Measurements from ENCODE around the gene MTG1.
"Not testable (repeated sequence)": the region's sequence is repeated elsewhere in the genome, so short reads cannot be mapped to it uniquely, and the experiment has no call there.

The MTG1 gene

DNA sequence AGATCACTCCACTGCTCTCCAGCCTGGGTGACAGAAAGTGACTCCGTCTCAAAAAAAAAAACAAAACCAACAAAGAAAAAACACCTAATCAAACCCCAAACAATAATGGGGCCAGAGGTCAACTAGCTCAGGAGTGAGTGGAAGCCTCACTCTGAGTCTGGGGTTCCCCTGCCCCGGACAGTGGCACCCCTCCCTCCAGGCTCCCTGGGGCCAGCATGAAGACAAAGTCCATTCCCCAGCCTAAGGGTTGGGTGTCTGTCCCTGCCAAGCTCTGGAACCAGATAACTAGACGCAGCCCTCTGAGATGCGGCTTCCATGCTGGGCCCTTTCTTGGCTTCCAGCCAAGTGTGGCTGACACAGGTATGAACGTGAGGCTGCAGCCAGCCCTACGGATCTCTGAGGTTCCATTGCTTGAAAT lies 34.4 kb upstream of the MTG1 start:
- no peak for DNase-seq (ENCODE audit: low read depth)

DNA sequence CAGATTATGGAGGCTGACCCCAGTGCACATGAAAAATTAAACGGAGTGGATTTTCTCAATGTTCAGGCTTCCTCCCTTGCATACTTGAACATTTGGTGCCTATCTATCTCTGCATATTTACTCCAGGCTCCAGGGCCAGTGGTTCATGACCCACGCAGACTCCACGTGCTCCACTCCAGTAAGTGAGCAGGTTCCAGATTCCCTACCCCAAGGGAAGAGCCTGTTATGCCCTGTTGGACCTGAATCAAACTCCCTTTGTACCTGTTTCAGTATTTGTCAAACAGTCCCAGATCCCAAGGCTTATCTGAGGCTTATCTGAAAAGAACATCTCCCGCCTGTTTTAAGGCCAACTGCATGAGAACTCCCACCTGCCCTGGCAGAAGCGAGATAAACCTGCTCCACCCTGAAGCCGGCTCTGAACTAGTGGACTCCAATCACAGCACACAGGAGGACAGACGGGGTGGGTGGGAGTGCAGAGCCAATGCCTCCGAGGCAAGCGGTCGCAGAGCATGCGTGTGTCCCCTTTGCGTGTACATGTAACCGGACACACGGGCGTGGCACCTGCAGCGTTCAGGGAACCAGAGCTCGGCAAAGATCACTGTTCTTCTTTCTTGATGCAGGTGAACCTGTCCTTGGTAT lies 33.9 kb upstream of the MTG1 start:
- DNase-seq (ENCODE audit: low read depth), result no peak

DNA sequence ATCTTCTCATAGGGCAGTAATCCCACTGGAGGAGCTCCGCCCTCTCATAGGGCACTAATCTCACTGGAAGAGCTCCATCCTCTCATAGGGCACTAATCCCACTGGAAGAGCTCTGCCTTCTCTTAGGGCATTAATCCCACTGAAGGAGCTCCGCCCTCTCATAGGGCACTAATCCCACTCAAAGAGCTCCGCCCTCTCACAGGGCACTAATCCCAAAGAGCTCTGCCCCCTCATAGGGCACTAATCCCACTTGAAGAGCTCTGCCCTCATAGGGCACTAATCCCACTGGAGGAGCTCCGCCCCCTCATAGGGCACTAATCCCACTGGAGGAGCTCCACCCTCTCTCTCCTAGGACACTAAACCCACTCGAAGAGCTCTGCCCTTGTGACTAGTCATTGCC lies 32.7 kb upstream of the MTG1 start:
- no peak for DNase-seq (ENCODE audit: low read depth)

DNA sequence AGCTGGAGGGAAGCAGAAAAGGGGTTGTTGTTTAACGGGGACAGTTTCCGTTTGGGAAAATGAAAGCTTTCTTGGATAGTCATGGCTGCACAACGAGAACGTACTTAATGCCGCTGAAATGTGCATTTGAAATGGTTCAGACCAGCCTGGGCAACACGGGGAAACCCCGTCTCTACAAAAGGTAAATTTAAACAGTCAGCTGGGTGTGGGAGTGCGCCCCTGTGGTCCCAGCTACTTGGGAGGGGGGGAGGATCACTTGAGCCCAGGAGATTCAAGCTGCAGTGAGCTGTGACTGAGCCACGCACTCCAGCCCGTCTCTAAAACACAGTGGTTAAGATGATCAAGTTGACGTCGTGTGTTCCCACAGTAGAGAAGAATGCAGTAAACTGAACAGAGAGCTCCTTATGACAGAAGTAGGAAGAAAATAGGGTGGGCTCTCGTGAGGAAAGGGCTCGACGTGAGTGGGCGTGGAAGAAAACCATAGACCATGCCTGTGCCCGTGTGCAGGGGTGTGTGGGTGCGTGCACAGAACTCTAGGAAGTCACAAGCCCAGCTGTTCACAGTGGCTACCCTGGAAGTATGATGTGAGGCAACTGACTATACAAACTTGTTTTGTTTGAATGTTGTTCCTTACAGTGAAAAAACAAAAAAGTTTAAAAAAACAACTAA lies 32.0 kb upstream of the MTG1 start:
- no peak for DNase-seq (ENCODE audit: low read depth)

DNA sequence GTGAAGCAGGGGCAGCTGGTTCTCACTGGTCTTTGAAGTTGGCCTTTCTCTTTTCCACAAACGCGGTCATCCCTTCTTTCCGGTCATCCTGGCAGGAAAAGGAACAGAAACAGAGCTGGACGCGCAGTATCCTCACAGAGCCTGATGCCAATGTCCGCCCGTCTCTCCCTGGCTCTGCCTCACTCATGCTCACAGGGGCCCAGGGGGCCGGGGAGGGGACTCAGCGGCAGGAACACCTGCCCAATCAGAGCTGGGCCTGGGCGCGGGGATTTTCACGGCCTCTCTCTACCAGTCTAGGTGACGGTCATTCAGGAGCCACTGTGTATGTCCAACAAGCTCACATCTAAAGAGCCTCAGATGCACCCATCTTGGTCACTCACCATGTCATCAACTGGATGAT lies 31.1 kb upstream of the MTG1 start:
- DNase-seq (ENCODE audit: low read depth), result no peak

DNA sequence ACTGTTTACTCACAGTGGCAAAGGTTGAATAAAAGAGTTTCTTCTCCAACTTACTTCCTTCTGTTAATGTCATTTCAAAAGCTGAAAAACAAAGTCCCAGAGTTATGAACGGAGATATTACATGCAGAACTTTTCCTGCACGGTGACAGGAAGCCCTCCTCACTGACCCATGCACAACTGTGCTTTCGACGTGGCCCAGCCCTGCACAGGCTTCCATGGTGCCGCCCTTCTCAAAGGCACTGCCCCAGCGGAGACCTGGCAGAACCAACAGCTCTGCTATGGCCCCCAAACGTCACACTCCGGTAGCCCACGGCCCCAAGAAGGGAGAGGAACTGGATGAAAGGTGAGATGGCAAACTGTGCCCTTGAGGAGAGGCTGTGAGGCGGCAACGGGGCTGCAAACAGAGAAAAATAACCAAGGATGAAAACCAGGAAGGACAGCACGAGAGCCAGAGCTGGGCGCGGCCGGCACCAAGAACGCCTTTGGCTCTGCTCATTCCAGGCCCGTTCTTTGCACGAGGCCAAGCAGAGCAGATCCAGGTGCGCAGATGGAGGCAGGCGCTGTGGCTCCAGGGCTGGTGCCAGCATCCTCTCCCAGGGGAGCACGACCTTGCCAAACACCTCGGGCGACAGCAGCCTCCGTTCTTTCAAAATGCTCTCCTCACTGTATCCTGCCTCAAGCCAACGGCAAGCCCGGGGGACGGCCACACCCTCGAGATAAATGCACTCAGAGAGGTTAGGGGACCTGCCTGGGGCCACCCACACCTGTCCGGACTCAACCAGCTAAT lies 29.1 kb upstream of the MTG1 start:
- DNase-seq (ENCODE audit: low read depth), result no peak

DNA sequence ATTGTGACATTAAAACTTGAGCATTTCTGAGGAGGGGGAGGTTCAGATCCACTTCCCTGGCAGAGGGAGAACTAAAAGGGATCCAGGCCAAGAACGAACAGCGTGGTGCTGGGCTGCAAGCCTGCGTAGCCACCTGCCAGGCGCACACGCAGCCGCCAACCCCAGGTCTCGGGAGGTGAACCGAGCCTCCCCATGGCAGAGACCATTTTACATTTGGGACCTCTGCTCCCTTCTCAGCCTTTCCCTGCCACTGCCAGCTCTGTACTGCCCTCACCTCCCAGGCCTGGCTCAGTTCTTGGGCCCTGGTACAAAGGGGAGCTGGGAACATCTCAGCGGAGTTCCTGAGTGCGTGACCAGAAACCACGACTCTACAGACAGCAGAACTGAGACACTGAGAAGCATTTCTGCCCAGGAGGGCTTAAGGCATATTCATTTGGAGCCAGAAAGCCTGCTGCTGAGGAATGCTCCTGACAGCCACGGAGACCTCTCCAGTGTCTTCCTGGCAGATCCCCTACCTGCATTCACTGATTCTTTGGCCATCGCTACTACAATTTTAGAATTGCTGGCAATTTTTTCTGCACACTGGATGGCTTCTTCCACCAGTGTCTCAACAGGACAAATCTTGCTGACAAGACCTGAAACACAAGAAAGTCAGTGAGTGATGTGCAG lies 28.4 kb upstream of the MTG1 start:
- no peak for DNase-seq (ENCODE audit: low read depth)

DNA sequence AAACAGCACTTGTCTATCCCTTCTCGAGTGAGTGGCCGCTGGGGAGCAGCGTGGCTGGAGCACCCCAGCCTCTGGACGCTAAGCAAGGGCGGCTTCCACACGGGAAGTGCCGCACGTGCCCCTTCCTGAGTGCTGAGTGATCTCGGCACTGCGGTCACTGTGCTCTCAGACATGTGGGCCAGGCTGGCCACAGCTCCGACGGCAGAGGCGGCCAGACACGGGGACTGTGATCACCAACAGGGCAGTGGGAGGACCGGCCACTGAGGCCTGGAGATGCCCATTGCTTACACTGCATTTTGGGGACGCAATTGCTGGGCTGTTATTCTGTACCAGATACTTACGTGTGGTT lies 27.9 kb upstream of the MTG1 start:
- no peak for DNase-seq (ENCODE audit: low read depth)

DNA sequence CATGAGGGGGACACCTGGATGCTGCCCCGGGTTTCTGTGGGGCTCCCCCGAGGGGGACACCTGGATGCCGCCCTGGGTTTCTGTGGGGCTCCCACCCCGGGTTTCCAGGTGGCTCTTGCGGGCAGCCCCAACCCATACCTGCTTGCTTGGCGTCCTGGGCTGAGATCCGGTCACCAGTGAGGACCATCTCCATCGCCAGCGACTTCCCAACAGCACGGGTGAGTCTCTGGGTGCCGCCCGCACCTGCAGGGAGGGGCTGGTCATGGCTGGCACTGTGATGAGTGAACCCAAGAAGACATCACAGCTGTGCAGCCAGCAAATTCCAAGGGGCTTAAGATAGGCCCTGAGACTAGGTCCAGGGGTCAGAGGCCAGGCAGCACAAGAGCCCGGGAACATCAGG lies 27.2 kb upstream of the MTG1 start:
- no peak for DNase-seq (ENCODE audit: low read depth)

DNA sequence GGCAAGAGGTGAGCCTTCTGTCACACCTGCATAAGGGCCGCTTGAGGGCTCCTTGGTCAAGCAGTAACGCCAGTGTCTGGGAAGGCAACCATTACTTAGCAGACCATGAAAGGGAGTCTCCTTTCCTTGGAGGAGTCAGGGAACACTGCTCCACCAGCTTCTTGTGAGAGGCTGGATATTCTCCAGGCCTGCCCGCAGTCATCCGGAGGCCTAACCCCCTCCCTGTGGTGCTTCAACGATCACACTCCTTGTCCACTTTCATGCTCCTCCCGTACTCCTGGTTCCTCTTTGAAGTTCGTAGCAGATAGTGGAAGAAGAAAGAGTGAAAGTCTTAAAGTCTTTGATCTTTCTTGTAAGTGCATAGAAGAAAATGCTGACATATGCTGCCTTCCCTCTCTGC lies 26.5 kb upstream of the MTG1 start:
- DNase-seq (ENCODE audit: low read depth), result not testable (repeated sequence)

DNA sequence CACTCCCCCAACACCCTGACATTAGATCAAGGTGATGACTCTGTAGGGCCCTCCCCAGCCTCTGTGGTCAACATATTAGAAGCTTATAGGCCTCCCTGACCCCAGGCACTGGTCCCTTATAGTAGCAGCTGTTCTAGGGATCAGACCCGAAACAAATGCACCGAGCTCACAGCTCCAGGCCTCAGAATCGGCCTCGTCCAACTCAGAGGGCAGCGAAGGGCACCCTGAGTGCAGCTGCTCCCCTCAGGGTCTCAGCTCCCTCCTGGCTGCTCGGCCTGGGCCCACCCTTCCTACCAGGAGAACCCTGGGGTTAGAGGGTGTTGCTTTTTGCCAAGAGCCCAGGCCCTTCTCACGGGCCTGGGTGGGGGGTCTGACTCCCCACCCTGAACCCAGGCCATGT lies 25.8 kb upstream of the MTG1 start:
- no peak for DNase-seq (ENCODE audit: low read depth)

DNA sequence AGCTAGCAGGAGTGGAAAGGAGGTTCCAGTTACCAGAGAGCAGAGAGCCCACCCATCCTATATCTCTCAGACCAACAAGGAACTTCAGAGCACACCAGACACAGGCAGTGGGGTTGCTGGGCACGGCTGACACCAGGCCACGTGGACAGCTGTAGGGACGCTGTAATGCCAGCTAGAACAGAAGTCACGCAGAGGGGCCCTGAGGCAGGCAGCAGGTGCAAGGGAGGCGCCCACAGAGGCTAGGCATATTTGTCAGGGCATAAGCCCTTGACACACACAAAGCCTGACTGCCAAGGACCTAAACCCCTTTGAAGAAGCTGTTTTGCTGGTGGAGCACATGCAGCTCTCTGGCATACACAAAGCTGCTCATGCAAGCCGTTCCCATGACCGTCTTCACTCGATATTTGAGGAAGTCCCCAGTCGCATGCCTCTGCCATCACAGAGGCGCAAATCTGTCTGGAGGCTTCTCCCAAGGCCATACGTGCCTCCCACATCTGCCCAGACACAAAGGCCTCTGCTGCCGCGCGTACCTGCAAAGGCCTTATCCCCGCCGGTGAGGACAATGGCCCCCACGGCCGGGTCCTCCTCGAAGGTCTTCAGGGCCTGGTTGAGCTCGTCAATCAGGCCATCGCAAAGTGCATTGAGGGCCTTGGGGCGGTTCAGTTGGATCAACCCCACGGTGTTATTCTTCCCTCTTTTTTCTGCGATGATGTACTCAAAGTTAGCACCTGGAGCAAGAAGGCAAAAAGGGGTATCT lies 23.7 kb upstream of the MTG1 start:
- no peak for DNase-seq (ENCODE audit: low read depth)

DNA sequence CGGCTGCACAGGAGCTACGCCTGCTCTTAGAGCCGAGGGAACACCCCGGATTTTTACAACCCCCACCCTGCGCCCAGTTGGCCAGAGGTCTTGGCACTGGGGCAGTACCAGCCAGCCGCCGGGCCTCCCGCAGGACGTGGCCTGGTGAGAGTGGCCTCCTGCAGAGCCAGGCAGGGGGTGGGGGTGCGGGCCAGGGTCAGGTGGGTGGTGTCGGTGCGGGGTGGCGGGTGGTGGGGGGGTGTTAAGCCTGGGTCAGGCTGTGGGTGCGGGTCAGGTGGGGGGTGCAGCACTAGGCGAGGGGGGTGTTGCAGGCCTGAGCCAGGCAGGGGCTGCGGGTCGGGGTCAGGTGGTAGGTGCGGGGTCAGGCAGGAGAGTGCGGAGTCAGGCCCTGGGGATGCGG lies 21.4 kb upstream of the MTG1 start:
- DNase-seq (ENCODE audit: low read depth), result no peak

DNA sequence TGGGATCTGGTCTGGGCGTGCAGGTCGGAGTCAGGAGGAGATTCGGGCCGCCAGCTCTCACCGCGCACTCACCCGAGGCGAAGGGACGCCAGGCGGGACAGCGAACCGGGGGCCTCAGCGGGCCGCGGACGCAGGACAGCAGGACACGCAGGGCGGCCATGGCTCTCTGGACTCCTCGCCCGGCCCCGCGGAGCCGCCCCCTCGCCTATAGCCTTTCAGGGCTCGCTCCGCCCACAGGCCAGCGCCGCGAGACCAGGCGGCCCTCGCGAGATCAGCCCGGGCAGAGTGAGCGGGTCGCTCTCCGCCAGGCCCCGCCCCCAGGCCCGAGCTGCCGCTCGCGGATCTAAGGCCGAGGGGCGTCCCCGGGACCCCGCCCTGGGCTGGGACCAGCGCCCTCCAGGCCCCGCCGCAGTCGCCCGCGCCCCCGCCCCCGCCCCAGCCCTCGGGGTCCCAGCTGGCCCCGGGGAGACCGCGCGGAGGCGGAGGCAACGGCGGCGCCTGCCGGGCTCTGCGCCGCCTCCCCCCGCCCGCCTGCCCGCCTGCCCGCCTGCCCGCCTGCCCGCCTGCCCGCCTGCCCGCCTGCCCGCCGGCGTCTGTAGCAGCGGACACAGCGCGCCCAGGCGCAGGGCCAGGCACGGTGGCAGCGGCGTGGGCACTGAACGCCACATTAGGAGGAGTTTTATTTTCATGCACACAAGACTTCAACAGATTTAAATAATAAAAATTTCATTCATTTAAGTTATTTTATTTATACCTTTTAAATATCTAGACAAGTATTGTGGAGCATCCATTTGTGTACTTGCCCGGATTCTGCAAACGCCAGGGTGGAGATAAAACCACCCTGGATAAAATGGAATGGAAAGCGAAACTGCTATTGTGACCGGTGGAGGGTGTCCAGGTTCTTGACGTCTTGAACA lies 20.5 kb upstream of the MTG1 start, which contains the start of gene ECHS1:
ECHS1 (minus strand) TSS at position 181 of the 917 bp plus-strand sequence; CDS start at position 160, 21 bp downstream.
- peak; percentile 95 for DNase-seq (ENCODE audit: low read depth)

DNA sequence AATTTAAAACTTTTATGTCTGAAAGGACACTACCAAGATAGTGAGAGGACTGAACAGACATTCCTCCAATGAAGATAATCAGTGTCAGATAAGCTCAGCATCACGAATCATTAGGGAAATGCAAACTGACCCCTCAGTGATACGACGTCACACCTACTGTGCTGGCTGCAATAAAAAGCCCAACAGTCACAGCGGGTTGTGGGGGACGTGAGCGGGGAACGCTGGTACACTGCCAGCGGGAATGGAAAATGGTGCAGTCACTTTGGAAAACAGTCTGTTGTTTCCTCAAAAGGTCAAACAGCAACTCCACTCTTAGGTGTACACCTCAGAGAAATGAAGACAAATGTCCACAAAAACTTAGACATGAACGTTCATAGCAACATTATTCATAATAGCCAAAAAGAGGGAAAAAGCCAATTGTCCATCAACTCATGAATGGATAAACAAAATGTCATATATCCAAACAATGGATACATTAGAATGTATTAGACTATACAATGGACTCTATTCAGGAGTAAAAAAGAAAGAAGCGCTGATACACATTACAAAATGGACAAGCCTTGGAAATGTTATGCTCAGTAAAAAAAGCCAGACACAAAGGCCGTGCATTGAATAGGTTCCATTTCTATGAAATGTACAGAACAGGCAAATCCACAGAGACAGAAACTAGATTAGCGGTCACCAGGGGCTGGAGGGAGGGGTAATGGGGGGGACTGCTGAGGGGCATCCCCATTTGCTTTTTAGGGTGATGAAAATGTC lies 18.4 kb upstream of the MTG1 start:
- DNase-seq (ENCODE audit: low read depth), result no peak

DNA sequence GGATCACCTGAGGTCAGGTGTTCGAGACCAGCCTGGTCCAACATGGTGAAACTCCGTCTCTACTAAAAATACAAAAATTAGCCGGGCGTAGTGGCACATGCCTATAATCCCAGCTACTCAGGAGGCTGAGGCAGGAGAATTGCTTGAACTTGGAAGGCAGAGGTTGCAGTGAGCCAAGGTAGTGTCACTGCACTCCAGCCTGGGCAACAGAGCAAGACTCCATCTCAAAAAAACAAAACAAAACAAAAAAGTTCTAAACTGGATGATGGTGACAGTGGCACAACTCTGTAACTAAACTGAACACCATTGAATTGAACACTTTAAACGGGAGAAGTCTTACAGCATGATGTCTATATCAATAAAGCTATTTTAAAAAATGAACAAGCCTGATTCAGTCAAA lies 17.8 kb upstream of the MTG1 start:
- not testable (repeated sequence) for DNase-seq (ENCODE audit: low read depth)

DNA sequence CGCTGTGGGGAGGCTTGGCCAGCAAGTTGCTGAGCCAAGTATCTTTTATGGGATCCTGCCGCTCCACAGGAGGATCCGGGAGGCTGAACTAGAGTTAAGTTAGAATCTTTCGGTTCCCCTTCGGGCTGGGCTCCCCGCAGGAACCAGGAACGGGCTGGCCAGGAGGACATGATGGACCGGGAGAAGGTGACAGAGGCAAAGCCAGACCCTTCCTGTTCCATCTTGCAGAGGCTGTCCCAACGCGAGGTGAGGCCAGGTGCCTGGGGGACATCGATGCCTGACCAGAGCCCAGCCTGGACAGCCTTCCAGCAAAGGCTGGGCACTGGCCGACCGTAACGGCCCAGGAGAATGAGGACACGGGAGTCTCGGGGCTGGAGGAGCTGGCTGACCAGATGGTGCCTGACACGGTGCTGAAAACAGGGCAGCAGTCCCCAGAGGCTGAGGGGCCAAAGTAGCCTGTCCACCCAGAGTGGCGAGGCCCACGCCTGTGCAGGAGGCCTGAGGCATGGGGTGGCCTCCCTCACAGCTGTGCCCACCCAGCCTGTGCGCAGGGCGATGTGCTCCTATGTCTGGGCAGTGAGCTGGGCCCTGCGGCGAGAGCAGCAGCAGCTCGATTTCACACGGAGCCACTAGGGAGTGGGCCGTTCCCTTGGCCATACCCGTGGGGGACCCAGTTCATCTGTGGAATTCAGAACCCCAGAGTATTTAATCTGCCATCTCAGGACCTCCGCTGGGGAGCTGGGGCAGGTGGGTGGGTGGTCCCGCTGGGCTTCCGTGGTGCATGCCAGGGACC lies 16.7 kb upstream of the MTG1 start:
- no peak for DNase-seq (ENCODE audit: low read depth)

DNA sequence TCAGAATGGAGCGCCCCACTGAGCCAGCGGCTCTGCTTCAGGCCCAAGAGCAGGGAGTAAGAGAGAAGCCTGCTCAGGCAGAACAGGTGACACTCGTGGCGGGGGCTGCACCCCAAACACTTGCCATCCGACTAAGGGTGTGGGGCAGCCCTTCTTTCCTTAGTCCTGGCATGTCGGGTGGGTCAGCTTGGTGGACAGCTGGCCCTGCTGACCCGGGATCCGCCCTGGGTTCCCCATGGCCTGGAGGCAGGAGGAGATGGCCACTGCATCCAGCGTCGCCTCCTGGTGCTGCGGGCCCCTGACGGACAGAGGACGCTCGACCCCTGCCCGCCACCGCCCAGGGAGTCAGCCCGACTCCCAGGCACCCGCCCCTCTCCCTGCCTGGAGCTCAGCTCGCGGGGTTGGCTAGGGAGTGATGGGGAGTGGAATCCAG lies 16.1 kb upstream of the MTG1 start:
- DNase-seq (ENCODE audit: low read depth), result no peak
